ENCODE measurements around the gene FAM149A. TPM values are rescaled to one million over a fixed set of nuclear protein-coding genes. Genes with fewer than 3 reads are reported as not detected.

Gene FAM149A
- polyA plus RNA-seq, 2 of the 4 experiments (the other 2 are of a cell fraction), result 1.8 to 3.0 TPM

DNA sequence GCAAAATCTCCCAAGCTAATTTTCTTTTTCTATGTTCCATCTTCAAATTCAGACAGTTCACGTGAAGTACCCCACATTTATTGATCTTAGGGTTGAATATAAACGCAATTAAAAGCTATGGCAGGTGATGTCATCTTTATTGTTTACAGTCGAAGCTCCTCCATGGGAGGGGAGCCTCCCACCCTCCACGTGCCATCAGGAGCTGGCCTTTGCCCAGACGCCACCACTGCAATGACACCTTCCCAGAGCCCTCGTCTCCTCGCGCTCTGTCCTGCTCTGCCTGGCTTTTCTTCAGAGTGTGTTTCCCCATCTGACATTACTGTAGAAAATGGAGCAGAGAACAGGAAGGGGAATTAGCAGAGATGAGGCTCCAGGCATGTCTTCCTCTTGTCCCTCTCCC, 68.0 kb downstream of the FAM149A start:
- POLR2A ChIA-PET, result interaction anchor here (0.6 kb wide), 1 partner anchor 473 kb away, joined by 4 read pairs; no protein-coding TSS in a partner anchor
- CTCF ChIA-PET, result no interaction called here
- Histone ChIP-seq H3K4me3 (no peak overlapping the region), H3K4me2 (no peak overlapping the region), H3K4me1 (no peaks in the 10 kb centered on the region), H3K9me3 (no peaks in the 10 kb centered on the region), H3K27ac (no peak overlapping the region)
- DNase-seq (ENCODE audit: low read depth in 1 of 2, low spot score in 1 of 2), result no peak
- FAIRE-seq, result no peak
- 66% methylated on average over 8 of the region's 8 CpGs for WGBS (ENCODE audit: missing lambda C conversion rate)
- no peak for ATAC-seq
- TF ChIP-seq TP53 (CRISPR knock-in tag; IDR thresholded peaks at IDR 0.05), result no peak
- no peak for TF ChIP-seq EP300 (IDR thresholded peaks at IDR 0.05)

GRCh38 chr4:186188107-186188506, 83.6 kb downstream of the FAM149A start:
- FAIRE-seq (no peak), ATAC-seq (no peak), DNase-seq (ENCODE audit: low read depth in 1 of 2, low spot score in 1 of 2) (no peak)
- CTCF ChIA-PET, result no interaction called here
- peaks cover 4% of the 10 kb centered on the region; the same call in 1 of the 3 replicates for H3K4me1 ChIP-seq
- no peak overlapping the region for H3K27ac ChIP-seq
- H3K9me3 ChIP-seq, result no peaks in the 10 kb centered on the region
- no peak overlapping the region for H3K4me3 ChIP-seq
- TF ChIP-seq CTCF (IDR thresholded peaks at IDR 0.05) (no peak), JUN (IDR thresholded peaks at IDR 0.05) (no peak)
- WGBS (ENCODE audit: missing lambda C conversion rate), result 70% methylated on average over 3 of the region's 3 CpGs
- POLR2A ChIA-PET, result no interaction called here
- H3K4me2 ChIP-seq, result no peak overlapping the region

GRCh38 chr4:186189656-186190055, 85.2 kb downstream of the FAM149A start:
- CTCF ChIA-PET, result interaction anchor here (1.0 kb wide), 1 partner anchor 40 kb away, joined by 3 read pairs; no protein-coding TSS in a partner anchor
- Histone ChIP-seq H3K4me1 (peaks cover 4% of the 10 kb centered on the region; the same call in 1 of the 3 replicates), H3K4me3 (no peak overlapping the region), H3K27ac (no peak overlapping the region), H3K9me3 (no peaks in the 10 kb centered on the region), H3K4me2 (no peak overlapping the region; the same call in 2 of the 3 replicates)
- POLR2A ChIA-PET, result no interaction called here
- no peak for TF ChIP-seq HDAC2 (IDR thresholded peaks at IDR 0.05)
- TF ChIP-seq, protein P1, sequence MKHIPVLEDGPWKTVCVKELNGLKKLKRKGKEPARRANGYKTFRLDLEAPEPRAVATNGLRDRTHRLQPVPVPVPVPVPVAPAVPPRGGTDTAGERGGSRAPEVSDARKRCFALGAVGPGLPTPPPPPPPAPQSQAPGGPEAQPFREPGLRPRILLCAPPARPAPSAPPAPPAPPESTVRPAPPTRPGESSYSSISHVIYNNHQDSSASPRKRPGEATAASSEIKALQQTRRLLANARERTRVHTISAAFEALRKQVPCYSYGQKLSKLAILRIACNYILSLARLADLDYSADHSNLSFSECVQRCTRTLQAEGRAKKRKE (CRISPR knock-in tag; IDR thresholded peaks at IDR 0.05; ENCODE audit: low read depth), result no peak
- no peak for TF ChIP-seq HOXA7 (CRISPR knock-in tag; IDR thresholded peaks at IDR 0.05)
- no peak for TF ChIP-seq KDM5A (IDR thresholded peaks at IDR 0.05)
- no peak for TF ChIP-seq EP300 (IDR thresholded peaks at IDR 0.05)
- no peak for TF ChIP-seq RCOR1 (IDR thresholded peaks at IDR 0.05; ENCODE audit: low read depth, low read length)
- TF ChIP-seq NR3C1 (IDR thresholded peaks at IDR 0.05), result no peak
- TF ChIP-seq POLR2A (IDR thresholded peaks at IDR 0.05; ENCODE audit: low read length), result no peak
- no peak for TF ChIP-seq FOSB (CRISPR knock-in tag; IDR thresholded peaks at IDR 0.05)
- no peak for TF ChIP-seq JUNB (IDR thresholded peaks at IDR 0.05)
- no peak for TF ChIP-seq PHF8 (IDR thresholded peaks at IDR 0.05; ENCODE audit: borderline replicate concordance, low read depth)
- TF ChIP-seq POLR2AphosphoS2 (conservative IDR thresholded peaks at IDR 0.05; ENCODE audit: low read length), result no peak
- TF ChIP-seq HEYL (CRISPR knock-in tag; IDR thresholded peaks at IDR 0.05), result no peak
- TF ChIP-seq KDM1A (IDR thresholded peaks at IDR 0.05; ENCODE audit: low read depth), result no peak
- TF ChIP-seq MAZ (IDR thresholded peaks at IDR 0.05; ENCODE audit: borderline replicate concordance, low read depth, low read length), result no peak
- FAIRE-seq (no peak), DNase-seq (ENCODE audit: low read depth in 1 of 2, low spot score in 1 of 2) (no peak), ATAC-seq (no peak)
- 93% methylated on average over 4 of the region's 4 CpGs for WGBS (ENCODE audit: missing lambda C conversion rate)

GRCh38 chr4:186190581-186191199, 86.2 kb downstream of the FAM149A start:
- H3K9me3 ChIP-seq, result no peaks in the 10 kb centered on the region
- TF ChIP-seq, protein P2, sequence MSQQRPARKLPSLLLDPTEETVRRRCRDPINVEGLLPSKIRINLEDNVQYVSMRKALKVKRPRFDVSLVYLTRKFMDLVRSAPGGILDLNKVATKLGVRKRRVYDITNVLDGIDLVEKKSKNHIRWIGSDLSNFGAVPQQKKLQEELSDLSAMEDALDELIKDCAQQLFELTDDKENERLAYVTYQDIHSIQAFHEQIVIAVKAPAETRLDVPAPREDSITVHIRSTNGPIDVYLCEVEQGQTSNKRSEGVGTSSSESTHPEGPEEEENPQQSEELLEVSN (IDR thresholded peaks at IDR 0.05; ENCODE audit: borderline replicate concordance, low read depth), result 0 out of 2 replicates have a peak, but pooled peaks have one; percentile 20
- TF ChIP-seq EHF (CRISPR knock-in tag; IDR thresholded peaks at IDR 0.05), result no peak
- FAIRE-seq (no peak), DNase-seq (ENCODE audit: low read depth in 1 of 2, low spot score in 1 of 2) (peak in 1 of 2 experiments; percentile 33), ATAC-seq (peak; percentile 62 to 71)
- H3K27ac ChIP-seq, result peak overlapping the region; percentile 83 to 97
- H3K4me3 ChIP-seq, result peak overlapping the region; percentile 75
- WGBS (ENCODE audit: missing lambda C conversion rate), result 13% methylated on average over 17 of the region's 34 CpGs
- peaks cover 4% of the 10 kb centered on the region; the same call in 1 of the 3 replicates for H3K4me1 ChIP-seq
- ChIA-PET CTCF (interaction anchor here (0.6 kb wide), 1 partner anchor 1281 kb away, joined by 3 read pairs; no protein-coding TSS in a partner anchor), POLR2A (no interaction called here)
- H3K4me2 ChIP-seq, result peak overlapping the region; percentile 72

Measured in A549 (cell line).